Smooth muscle cell of trachea (primary cell): Measurements from ENCODE around the gene PHB1. TPM values are rescaled to one million over a fixed set of nuclear protein-coding genes. Genes with fewer than 3 reads are reported as not detected.

Source experiments
- total RNA-seq: library from RNA; depleted of rRNA; stranded (reverse); fragments of >200 nt; gene quantifications from 2 replicates; pipeline ENCODE4 v1.2.1, GENCODE V29; 2014

Gene PHB1
- total RNA-seq: 104 and 173 TPM in 2 replicates

GRCh38 chr17:49414622-49415350 is at the start of gene PHB1:
PHB1 (minus strand) TSS chr17:49414882; CDS start chr17:49413264, 1,618 bp downstream.

DNA sequence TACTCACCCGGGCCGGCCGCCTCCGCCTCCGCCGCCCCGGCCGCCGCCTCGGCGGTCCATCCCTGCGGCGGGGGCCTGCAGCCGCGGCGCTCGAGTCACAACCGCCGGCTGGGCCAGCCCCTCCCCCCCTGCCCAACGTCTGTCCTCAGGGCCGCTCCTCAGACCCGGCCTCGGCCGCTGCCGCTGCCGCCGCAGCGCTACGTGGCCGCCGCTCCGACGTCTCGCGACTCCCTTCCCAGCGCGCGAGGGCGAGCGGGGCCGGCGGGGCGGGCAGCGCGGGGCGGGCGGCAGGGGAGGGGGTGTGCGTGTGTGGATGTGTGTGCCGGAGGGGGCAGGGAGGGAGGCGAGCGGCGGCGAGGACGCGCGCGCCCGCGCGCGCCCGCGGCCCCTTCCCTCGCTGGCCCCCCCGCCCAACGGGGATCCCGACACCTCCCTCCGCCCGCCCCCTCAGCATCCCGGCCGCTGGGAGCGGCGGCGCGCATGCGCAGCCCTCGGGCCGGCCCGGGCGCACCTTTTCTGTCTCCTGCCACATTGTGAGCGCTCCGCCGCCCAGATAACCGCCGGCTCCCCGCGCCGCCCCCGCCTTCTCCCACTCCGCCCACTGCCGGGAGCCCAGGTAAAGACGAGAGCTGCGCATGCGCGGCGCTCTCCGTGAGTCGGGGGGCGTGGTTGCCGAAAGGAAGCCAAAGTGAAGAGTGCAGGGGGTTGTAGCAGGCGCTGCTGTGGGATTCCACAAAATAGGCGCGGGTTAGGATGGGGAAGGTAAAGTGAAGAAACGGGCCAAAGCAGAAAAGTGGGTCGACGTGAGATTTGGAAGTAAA is 52.6 kb downstream of the PHB1 start, which contains the start of gene ZNF652:
ZNF652 (minus strand) TSS at position 349 of the 821 bp plus-strand sequence. CDS start 44,525 bp downstream, outside the sequence.

Other genes starting within 250 kb of the PHB1 start
- gene GNGT2, start 204.3 kb downstream of the PHB1 start, total RNA-seq: not detected in 2 replicates
- gene ABI3, start 204.2 kb downstream of the PHB1 start, total RNA-seq: 0.17 TPM in 1 of 2 replicates, not detected in the other
- 0.15 and 0.33 TPM in 2 replicates for gene PHOSPHO1, start 184.1 kb downstream of the PHB1 start, total RNA-seq
- gene ZNF652, start 52.6 kb downstream of the PHB1 start, total RNA-seq: 7.3 and 8.3 TPM in 2 replicates
- 0.44 and 3.3 TPM in 2 replicates for gene NGFR, start 80.4 kb upstream of the PHB1 start, total RNA-seq
- gene NXPH3, start 161.0 kb upstream of the PHB1 start, total RNA-seq: 0.15 and 0.50 TPM in 2 replicates